HG02943 (cell line): ENCODE data around the gene IRAG1.

Source experiments
- ATAC-seq: cut with Tn5 transposase; IDR thresholded peaks from one replicate; pipeline ENCODE4 v1.9.1; 2021; ENCODE audit warnings: mild to moderate bottlenecking, low read depth, moderate library complexity; ENCODE audit not compliant: unreplicated experiment

The IRAG1 gene, protein sequence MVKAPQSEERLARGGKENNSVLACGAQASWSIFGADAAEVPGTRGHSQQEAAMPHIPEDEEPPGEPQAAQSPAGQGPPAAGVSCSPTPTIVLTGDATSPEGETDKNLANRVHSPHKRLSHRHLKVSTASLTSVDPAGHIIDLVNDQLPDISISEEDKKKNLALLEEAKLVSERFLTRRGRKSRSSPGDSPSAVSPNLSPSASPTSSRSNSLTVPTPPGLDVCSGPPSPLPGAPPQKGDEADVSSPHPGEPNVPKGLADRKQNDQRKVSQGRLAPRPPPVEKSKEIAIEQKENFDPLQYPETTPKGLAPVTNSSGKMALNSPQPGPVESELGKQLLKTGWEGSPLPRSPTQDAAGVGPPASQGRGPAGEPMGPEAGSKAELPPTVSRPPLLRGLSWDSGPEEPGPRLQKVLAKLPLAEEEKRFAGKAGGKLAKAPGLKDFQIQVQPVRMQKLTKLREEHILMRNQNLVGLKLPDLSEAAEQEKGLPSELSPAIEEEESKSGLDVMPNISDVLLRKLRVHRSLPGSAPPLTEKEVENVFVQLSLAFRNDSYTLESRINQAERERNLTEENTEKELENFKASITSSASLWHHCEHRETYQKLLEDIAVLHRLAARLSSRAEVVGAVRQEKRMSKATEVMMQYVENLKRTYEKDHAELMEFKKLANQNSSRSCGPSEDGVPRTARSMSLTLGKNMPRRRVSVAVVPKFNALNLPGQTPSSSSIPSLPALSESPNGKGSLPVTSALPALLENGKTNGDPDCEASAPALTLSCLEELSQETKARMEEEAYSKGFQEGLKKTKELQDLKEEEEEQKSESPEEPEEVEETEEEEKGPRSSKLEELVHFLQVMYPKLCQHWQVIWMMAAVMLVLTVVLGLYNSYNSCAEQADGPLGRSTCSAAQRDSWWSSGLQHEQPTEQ

DNA sequence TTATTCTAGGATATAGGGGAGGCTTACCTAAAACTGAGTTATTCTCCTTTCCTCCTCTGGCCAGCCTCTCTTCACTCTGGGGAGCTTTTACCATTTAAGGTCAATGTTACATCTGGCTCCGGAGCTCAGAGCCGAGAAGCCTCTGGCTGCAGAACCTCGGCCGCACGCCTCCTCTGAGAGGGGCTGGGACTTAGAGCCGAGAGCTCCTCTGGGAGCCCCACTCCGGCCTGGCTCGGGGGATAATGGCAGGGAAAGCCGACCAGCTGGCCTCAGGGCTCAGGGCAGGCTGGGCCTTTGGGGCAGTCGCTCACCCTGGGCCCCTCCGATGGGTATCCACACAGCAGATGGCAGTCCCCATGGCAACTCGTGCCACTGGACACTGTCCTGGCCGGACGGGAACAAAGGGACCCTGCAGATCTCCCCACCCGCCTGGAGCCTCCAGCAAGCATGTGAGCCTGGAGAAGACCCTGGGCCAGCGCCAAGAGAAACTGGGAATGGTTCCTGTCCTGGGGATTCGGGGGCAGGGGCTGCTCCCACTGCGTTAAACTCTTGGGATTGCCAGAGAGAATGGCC, at the start of gene IRAG1:
IRAG1 (minus strand) TSS at position 247 of the 573 bp plus-strand sequence; CDS start at position 94, 153 bp downstream.
- ATAC-seq = no peak

DNA sequence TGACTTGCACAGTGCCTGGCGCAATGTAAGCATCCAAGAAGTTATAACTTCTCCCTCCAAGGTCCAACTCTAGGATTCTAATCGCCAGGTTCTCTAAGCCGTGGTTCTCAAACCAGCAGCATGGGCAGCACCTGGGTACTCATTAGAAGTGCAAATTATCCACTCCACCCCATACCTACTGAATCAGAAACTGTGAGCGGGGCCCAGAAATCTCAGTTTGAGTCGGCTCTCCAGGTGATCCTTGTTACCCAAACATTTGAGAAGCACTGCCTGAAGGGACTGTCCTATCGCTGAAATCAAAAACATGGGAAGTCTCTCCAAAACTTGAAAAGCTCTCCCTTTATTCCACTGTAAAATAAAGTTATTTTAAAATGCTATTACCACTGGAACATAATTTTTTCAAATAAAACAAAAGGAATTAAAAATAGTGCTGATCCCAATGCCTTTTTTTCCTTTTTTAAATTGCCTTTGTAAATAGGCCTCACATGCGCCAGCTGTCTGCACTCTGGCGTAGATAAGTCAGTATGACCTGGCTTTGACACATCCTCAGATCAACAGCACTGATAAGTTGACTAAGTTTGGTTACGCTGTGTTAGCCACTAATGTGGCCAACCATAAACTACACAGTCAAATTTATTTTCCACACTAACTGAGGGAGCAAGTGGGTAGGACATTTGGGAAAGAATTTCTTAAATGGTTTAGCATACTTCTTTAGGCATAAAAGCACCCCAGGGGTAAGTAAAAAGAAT, 49.1 kb upstream of the IRAG1 start:
- no peak for ATAC-seq

DNA sequence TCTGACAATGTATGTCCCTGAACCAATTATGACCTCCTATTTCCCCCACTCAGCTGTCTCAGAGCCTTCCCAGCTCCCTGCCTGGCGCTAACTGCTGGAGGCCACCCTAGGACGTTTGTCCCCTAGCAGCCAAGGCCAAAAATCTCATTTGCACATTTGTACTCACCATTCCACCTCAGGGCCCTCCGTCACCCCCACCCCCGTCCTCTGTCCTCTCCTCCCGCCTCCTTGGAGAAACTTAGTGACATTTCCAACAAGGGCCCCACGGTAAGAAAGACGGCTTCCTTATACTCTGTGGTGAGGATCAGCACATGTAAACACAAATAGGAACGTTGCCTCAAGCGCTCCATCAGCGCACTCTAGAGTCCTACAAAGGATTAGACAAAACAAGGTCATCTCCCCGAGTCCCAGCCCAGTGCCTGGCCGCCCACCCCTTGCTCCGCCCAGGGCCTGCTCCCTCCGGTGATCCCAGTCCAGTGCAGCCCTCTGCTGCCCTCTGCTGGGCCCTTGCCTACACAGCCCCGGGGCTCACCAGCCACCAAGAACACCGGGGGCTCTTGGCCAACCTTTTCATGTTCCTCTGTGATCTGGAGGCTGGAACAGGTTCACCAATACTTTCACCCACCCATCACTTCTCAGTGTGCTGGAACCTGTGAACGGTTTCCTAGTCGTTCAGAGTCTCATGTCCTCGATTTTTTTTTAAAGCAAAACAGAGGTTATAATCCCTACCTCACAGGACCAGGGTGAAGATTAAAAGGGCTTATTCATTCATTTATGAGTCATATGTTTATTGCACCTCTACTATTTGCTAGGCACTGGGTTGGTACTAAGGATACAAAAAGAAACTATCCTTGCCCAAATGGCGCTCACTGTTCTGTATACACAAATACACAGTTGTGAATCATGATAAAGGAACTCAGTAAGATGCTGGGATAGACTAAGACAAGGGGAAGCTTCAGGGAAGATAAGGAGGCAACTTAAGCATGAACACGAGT, 42.2 kb upstream of the IRAG1 start:
- peak; percentile 88 for ATAC-seq

DNA sequence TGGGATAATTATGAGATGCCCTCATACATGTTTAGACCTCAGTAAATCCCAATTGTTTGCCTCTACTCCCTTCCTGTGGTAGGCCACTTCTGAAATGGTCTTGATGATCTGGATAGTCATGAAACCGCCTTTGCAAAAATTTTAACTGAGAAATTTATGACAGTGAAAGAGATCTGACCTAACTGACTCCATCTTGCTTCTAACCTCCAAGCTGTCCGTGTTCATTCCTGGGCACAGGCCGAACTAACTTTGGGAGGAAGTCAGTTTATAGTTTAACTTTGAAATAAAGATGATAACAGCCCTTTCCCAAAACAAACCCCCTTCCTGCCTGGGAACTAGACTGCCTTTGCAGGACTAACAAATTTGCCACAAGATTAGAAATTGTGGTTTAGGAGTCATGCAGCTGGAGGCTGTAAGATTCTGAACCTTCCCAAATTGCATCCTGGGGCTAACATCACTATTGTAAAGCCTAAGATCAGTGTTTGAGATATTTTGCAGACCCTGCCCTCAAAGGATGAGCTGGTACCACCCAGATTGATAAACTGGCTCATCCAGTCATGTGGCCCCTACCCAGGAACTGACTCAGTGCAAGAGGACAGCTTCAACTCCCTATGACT, 37.6 kb upstream of the IRAG1 start:
- ATAC-seq = no peak

DNA sequence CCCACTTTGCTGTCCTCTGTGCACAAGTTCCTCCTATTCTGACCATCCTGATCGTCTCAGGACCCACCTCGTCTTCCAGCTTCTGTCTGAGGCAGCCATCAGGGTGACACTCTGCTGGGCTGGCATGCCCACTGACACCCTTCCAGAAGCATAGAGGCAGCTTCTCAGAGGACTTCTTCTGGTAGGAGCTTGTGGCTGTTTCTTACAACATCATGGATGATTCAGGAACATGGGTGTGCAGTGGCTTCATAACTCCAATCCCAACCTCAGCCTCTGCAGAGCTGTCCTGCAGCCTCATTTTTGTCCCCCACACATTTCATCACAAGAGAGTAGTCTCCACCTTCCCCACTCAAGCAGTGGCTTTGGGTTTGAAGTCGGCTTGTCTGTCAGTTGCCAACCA, 36.6 kb upstream of the IRAG1 start:
- no peak for ATAC-seq

DNA sequence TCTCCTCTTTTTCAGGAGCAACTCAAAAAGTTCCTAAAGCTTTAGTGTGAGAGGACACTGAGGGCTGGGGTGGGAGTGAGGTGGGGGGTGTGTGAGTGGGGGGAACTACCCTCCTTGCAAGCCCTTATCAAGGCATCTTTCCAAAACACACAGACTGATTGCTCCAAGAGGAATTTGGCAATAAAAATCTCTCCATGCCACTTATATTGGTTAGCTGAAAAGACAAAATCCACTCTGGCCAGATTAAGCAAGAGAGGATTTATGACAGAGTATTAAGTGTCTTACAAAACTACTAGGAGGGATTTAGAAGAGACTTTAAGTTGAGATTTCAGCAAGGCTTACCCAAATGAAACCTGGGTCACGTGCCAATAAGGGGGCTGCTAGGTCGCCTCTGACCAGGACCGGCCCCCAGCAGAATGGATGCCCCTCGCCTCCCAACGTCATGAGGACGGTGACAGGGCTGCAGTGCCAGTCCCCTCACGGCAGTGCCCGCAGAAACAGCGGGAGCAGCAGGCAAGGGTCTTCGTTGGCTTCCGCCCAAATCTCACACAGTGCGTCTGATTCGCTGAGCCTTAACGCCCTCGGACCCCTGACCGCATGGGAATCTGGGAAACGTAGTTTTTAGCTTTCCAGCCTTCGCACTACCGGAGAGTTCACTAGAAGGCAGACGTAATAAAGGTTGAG, 35.4 kb upstream of the IRAG1 start:
- no peak for ATAC-seq

DNA sequence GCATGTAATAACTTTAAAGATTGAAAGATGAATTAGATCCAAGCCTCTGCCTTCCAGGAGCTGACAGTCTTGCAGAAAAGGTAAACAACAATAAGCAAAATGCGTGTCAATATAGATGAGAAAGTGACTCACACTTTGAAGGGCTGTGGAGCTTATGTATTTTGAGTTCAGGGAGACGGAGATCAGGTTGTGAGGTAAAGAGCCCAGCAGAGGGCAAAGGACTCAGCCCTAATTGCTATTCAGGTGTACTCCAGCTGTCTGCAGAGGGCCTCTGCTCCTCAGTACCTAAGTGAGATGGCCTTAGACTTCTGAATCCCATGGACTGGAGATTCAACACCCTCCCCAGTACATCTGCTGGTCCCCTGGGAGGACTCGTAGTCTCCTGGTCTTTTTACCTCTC, 34.6 kb upstream of the IRAG1 start:
- ATAC-seq = no peak

DNA sequence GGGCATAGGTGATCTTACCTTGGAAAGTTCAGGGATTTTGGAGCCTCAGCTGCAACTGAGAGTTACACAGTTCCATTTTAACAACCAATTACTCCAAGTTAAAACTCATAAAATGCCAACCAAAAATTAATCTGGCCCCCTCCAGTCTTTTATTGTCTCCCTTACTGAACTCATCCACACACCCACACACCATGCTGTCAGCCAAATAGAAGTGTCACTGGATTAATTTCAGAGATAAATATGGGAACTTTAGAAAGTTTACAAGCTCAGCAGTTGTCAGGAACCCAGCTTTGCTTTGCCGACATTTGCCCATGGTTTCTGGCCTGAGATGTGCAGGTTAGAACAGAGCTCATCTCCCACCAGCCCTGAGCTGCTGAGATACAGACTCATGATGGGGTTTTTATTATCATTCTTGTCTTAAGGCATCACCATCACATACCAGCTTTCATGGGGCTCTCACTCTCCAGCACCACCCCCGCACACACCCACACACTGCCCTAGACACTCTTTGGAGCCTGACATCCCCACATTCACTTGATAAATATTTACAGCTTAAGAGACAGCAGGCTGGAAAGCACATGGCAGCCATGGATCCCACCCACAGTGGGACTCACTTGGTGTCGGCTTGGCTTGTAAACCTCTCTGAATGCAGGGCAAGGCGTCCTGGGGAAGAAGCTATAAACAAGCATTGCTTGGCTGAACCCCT, 33.7 kb upstream of the IRAG1 start:
- ATAC-seq = no peak

DNA sequence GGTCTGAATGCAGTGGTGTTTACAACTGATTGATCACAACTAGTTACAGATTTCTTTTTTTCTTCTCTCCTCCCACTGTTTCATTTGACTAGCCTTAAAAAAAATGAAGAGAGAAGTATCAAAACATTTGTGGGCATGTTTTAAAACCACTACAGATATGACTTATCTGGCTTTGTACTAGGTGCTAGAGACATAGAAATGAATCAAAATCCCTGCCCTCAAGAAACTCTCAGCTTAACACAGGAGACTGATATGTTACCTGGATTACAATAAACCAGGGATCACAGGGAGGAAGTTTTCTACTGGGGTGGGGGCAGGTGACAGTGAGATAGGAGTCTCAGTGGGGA, 32.3 kb upstream of the IRAG1 start:
- no peak for ATAC-seq

DNA sequence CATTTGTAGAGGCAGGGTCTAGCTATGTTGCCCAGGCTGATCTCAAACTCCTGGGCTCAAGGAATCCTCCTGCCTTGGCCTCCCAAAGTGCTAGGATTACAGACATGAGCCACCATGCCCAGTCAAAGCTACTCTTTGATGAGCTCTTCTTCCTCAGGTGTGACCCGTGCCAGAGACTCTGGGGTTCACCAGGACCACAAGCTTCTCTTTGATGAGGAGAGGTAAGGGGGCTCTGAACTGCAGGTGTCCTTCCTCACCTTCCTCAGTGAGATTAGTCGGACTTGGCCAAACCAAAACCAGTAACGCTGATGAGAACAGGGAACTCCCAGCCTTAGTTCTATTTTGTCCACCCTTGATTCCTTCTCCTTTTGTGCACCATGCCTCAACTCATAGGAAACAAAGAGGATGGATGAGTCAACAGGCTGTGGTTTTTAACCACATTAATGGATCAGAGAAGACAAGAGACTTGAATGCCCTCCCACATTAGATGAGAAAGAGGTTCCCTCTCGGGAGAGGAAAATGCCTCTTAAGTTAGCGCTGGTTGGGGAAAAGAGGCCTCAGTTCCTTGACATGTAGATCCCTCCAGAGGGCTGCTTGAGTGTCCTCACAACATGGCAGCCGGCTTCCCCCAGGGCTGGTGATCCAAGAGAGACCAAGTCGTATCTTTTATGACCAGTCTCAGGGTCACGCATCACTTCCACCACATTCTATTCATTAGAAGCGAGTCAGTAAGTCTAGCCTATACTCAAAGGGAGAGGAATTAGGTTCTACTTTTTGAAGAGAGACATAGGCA, 31.8 kb upstream of the IRAG1 start:
- no peak for ATAC-seq

DNA sequence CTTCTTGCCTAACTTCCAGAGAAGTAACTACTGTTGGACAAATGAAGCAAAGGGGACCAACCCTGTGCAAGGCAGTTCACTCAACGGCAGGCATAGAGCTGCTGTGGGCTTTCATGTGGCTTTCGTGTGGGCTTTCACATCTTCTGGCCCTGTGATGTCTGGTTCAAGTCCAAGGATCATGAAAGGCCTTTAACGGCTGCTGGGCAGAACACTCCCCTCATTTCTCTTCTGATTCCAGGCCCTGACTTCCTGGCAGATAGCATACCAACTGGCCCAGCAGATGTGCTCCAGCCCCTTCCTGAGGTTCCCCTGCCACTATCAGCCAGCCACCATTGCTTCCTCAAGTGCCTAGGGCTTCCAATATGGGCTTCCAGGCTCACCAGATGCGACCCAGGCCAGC, 28.8 kb upstream of the IRAG1 start:
- no peak for ATAC-seq

DNA sequence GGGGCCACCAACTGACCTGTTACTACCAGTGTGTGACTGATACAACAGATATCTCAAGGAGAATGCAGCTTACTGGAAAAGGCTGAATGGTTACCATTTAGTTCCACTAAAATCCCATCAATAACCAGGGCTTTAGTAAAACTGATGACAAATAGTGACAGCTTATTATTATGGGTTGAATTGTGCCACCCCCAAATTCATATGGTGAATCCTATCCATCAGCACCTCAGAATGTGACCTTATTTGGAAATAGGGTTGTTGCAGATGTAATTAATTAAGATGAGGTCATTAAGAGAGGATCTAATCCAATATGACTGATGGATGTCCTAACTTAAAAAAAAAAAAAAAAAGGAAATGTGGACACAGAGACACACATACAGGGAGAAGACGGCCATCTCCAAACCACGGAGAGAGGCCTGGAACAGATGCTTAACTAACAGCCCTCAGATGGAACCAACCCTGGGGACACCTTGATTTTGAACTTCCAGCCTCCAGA, 27.4 kb upstream of the IRAG1 start:
- no peak for ATAC-seq

DNA sequence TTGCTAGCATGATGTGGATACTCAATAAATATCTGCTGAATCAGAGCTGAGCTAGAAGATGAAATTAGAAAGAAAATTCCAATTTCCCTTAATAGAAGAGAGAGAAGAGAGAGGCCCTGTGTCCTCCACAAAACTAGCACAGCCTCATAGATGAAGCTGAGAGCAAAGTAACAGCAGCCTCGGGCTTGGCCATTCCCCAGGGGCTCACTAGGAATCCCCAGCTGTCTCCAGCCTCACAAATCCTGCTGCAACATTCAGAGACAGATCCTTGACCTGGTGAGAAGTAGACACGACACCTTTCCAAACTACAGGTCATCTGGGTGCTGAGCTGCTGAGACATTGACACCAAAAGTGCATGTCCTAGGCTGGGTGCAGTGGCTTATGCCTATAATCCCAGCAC, 26.1 kb upstream of the IRAG1 start:
- ATAC-seq = no peak

DNA sequence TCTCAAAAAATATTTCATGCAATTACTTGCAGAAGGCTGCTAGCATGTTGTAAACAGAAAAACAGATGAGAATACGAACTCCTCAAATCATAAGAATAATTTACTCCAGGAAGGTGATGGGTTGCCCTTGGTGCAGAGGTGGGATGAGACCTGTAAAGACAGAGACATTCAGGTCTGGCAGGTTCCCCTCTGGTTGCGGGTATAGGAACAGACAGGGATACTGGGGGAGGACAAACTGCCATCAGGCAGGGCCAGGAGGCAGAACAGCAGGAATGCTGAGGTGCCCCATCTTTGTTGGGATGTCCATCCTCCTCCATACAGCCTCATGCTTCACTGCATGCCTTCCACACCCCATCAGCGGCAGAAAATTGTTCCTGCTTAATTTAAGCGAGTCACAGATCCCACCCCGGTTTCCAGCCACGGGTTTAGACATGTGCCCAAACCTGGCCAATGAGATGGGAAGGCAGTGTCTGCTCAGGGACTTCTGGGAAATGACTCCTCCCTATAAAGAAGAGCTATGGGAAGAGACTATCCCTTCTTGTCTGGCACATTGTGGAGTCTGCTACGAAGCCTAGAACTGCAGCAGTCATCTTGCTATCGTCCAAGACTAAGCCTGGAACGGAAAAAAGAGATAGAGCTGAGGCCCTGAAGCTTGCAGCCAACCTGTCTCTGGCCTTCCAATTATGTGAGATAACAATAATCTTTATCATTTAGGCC, 23.1 kb upstream of the IRAG1 start:
- no peak for ATAC-seq

DNA sequence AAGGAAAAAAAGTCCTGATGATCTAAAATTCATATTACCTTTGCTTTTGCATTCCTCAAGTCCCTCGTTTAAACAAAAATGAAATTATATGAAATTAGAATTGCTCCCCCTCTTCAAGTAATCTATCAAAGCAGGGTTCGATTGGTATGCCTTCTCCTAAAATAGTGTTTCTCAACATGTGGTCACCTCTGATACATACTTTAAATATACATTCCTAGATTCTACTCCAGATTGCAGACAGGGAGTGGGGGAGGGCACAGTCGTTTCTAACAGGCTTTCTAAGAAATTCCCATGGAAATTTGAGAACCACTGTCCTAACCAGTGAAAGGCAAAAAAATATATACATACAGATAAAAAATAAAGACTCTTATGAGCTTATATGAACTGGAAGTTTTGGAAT, 22.6 kb upstream of the IRAG1 start:
- no peak for ATAC-seq

DNA sequence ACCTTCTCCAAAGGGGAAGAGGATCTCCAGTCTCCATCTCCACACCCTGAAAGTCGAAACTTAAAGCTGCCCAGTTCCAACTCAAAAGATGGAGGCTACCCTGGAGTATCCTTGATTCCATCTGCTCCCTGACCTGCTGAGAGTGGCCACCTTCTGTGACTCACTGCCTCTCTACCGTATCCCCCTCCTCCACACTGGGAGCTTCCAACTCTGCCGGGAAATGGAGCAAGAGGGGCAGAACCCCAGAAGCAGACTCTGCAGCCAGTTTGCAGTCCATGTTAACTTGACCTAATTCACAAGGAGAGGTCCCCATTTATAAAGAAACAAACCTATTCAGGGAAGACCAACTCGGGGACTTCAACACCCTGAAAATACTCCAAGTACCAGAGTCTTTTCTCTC, 22.0 kb upstream of the IRAG1 start:
- no peak for ATAC-seq
